Activated CD8-positive, alpha-beta memory T cell treated with anti-CD3 and anti-CD28 coated beads, Interleukin-2, amount 50 U/mL, for 1 hour (primary cell): Measurements from ENCODE around the gene PSMD13.
A peak's percentile ranks its signal among the peaks of the same experiment; 100 is the strongest.
"Not testable (repeated sequence)": the region's sequence is repeated elsewhere in the genome, so short reads cannot be mapped to it uniquely, and the experiment has no call there.

ENCODE experiments used
- DNase-seq: peaks from one replicate; pipeline ENCODE4 v3.0.0-alpha.2; 2020; ENCODE audit errors: extremely low read depth

The PSMD13 gene

GRCh38 chr11:217704-218103, 19.1 kb upstream of the PSMD13 start:
- no peak for DNase-seq

DNA sequence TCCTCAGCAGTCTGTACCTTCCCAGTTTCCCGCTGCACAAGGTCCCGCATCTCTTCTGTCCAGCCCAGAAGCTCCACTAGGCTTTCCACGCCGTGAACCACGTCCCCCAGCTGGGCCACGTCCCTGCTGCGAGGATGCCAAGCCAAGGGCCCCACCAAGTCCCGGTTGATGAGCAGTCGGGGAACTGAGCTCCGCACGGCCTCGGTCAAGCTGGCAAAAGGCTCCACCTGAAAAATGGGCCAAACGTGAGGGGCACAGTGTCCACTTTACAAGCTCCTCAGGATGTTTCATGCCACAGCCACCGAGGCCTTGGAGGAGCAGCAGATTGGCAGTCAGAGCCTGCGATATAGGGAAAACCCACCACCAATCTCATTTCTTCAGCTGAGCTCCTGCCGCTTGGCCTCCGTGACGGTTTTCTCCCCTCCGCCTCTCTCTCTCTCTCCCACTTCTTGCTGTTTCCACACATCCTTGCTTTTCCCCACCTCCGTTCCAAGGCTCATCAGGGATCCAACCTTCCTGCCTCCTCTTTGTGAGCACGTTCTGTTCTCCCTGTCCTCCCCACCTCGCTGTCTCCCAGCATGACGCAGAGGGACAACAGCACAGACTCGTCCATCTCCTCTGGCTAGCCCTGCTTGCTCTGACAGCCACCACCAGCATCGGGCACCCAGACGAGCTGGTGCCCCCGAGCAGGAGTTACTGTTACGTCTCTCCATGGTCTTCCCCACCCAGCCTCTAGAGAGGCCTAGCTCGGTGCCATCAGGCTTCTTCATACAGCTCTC, 17.8 kb upstream of the PSMD13 start:
- DNase-seq, result no peak

DNA sequence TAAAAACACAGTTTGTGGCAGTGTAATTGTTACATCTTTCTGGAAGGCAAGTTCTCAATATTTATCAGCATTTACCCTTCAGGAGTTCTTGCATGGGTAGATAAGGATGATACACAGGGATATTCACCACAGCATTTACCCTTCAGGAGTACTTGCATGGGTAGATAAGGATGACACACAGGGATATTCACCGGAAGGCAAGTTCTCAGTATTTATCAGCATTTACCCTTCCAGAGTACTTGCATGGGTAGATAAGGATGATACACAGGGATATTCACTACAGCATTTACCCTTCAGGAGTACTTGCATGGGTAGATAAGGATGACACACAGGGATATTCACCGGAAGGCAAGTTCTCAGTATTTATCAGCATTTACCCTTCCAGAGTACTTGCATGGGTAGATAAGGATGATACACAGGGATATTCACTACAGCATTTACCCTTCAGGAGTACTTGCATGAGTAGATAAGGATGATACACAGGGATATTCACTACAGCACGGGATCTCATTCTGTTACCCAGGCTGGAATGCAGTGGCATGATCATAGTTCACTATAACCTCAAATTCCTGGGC, 16.0 kb upstream of the PSMD13 start:
- not testable (repeated sequence) for DNase-seq

DNA sequence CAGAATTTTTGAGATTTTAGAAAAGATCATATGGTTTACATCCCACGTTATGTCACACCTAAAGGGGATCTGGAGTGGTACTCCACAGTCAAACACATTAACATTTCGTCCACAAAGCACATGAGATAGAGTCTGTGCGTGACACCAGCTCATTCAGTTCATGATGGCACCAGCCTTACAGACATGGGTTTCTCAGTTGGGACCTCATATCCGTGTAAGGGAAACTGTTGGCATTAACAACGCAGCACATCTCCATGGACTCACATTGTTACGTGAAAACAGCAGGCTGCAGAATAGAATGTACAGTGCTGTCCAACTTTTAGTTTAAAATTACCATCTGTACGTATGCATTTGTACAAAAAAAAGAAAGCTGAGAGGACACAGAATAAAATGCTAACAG, 15.2 kb upstream of the PSMD13 start:
- no peak for DNase-seq

- DNase-seq, result no peak
These were observed 14.6 kb upstream of the PSMD13 start for GRCh38 chr11:221998-222789.

DNA sequence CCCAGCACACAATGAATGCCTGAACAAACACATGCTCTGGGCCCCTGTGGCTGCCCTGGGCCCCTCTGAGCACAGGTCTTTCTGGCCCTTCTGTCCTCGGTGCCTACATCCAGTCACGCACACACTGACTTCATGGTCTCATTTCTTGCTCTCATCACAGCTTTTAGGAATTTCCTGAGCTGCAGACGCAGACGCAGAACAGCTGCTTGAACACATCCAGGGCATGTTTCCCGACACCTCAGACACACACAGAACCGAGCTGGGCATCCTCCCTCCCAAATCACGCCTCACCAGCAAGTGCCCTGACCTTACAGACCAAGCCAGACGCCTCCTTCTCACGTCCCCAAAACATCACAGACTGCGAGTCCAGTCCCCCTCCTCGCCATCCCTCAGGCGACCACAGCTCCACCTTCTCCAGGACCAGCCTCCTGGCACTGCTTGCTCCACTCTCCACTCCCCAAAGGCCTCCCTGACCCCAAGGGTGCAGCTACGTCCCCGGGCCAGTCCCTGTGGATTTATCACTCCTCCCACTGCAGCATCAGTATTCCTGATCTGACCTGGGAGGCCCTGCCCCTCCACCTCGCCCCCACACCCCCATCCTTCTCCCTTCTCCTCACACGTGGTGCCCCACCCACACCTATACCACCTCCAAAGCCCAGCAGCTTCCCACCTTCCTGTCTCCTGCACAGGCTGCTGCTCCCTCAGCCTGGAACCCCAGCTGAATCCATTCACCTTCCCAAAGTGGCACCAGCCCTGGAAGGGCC, 13.6 kb upstream of the PSMD13 start:
- no peak for DNase-seq

DNA sequence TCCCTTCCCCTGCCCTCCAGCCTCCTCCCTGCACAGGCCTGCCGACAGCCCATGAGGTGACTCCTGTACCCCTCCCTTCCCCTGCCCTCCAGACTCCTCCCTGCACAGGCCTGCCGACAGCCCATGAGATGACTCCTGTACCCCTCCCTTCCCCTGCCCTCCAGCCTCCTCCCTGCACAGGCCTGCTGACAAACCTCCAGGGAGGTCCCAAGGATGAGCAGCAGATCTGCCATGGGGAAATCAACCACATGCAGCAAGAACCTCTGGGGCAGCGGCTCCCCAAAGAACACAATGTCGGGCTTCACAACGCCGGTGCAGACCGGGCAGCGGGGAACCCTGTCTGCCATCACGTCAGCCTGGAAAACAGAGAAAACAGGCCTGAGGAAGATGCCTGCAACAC, 12.9 kb upstream of the PSMD13 start:
- DNase-seq, result no peak

GRCh38 chr11:224424-224823, 12.4 kb upstream of the PSMD13 start:
- no peak for DNase-seq

GRCh38 chr11:225734-226453, 10.9 kb upstream of the PSMD13 start:
- no peak for DNase-seq

DNA sequence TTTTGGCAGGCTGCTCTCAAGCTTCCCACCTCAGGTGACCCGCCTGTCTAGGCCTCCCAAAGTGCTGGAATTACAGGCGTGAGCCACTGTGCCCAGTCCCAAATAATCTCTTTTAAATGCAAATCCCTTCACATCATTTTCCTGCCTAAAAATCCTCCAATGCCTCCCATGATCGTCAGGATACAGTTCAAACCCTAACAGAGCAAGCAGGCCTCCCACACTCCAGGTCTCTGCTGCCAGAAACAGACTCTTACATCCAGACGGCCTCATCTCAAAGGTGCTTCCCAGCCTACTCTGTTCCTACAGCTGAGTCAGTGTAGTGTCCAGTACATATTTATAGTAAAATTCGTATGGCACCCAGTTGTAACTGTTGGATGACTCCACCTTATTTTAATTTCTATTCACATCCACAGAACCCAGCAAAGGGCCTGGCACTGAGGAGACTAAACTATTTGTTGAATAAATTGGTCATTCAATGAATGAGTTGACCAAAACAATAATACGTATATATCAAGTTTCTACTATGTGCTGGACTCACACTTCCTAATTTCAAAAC, 8.9 kb upstream of the PSMD13 start:
- DNase-seq, result no peak

- no peak for DNase-seq
These were observed 6.3 kb upstream of the PSMD13 start for GRCh38 chr11:230431-230830.

DNA sequence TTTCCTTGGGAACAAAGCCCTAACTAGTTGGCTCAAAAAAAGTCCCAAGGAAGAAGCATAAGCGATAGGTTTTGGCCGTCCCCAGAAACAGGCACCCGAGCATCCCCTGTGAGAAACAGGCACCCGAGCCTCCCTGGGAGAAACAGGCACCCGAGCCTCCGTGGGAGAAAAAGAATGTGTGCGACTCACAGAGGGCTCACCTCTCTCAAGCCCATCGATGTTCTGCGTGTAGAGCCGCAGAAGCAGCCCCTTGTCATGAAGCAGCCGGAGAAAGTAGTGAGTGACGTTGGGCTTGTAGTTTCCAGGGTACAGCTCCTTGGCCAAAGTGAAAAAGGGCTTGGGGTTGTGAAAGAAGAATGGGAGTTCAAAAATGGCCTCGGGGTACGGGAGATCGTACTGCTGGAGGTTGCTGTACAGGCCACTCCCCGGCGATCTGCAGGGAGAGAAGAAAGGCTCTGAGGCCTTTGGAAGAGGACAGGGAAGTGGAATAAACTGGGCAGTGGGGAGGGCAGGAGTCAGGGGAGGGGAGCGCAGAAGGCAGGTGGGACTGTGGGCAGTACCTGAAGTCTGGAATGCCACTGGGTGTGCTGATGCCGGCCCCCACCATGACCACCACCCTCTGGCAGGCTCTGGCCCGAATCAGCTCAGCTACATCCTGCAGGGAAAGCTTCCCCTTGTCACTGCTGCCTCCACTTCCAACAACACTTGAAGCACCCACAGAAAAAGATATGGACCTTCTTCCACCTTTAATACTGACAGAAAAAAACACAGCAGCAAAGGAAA, 3.8 kb upstream of the PSMD13 start:
- no peak for DNase-seq

- DNase-seq, result no peak
These were observed 1.6 kb upstream of the PSMD13 start for GRCh38 chr11:235180-235579.

DNA sequence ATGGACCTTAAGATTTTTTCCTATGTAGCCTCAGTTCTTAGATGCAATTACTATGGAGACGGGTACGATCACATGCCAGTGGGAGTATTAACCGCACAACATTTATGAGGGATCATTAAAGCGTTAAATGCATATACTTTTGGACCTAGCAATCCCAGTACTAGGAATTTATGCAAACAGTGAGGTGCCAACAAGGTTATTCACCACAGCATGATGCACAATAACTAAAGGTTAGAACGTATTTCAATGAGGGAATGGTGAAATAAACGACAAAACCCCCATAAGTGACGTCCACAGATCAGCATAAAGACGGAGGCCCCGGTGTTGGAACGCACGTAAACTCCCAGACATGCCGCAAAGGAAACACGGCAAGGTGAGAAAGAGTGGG, 1.2 kb upstream of the PSMD13 start:
- peak; percentile 47 for DNase-seq

- DNase-seq, result peak; percentile 58
These were observed 591 bp upstream of the PSMD13 start, which contains the start of gene SIRT3 for GRCh38 chr11:235997-236773. Gene SIRT3 (minus strand): TSS chr11:236342. CDS start chr11:236328, 14 bp downstream.

DNA sequence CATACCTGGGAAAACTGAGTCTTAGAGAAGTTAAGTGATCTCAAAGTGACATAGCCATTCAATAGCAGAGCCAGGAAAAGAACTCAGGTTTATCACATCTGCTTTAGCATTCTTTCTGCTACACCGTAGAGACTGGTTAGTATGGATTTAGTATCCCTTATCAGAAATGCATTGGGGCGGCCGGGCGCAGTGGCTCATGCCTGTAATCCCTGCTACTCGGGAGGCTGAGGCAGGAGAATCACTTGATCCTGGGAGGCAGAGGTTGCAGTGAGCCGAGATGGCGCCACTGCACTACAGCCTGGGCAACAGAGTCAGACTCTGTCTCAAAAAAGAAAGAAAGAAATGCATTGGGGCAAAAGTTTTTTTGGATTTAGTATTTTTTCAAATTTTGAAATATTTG, 1.6 kb downstream of the PSMD13 start:
- DNase-seq, result not testable (repeated sequence)

- DNase-seq, result no peak
These were observed 3.5 kb downstream of the PSMD13 start for GRCh38 chr11:240315-240714.

- no peak for DNase-seq
These were observed 4.9 kb downstream of the PSMD13 start for GRCh38 chr11:241634-242033.

GRCh38 chr11:244376-244775, 7.6 kb downstream of the PSMD13 start:
- DNase-seq, result no peak
